ENCODE data around the gene UBAP1L. TPM values are rescaled to one million over a fixed set of nuclear protein-coding genes. Genes with fewer than 3 reads are reported as not detected.
A peak's percentile ranks its signal among the peaks of the same experiment; 100 is the strongest.

UBAP1L gene
- total RNA-seq, 1 donor from 2014 or later, result 6.0 TPM

DNA sequence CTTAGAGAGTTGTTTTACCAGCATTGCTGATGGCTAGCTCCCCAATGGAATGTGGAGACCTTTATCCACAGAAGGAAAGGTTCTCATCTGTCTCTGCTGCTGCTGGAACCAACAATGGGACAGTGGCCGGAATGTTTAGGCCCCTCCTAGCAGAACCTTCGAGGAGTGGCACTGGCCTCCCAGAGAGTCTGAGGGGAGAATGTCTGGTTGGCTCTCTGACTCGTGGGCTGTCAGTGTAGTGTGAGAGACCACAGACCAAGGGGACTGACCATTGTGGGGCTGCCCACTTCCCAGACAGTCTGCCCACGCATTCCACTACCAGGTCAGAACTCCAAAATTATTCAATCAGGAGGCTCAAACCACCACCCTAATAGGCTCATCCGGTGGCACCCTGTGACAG, 52.3 kb downstream of the UBAP1L start:
- H3K9me3 Mint-ChIP-seq, result no peaks in the 10 kb centered on the region
- no peak overlapping the region for H3K27ac Mint-ChIP-seq

DNA sequence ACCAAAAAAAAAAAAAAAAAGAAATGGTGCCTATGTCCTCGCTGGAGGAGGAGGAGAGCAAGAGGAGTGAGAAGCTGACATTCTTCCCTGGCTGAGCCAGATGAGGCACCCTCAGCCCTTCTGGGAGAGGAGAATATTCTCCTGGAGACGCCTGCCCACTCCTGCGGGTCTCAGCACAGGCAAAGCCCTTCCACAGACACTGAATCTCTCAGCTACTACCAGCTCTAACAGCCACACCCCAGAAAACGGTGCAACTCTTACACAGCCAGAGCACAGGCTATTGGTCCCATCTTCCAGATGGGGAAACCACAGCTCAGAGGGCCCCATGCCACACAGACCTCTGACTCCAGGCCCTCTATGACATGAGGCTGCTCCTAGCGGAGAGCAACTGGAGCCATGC, 52.9 kb downstream of the UBAP1L start:
- intact Hi-C loops (cut with micrococcal nuclease), result no loop called here
- Mint-ChIP-seq H3K9me3 (no peaks in the 10 kb centered on the region), H3K4me3 (ENCODE audit: low read depth) (no peak overlapping the region), H3K36me3 (ENCODE audit: low read depth) (no peaks in the 10 kb centered on the region), H3K4me1 (ENCODE audit: low read depth) (no peaks in the 10 kb centered on the region), H3K27me3 (ENCODE audit: low read depth) (peaks cover 30% of the 10 kb centered on the region), H3K27ac (no peak overlapping the region)
- DNase-seq (ENCODE audit: low spot score), result no peak

More for the DNA sequence above, 52.3 kb downstream of the UBAP1L start:
- Mint-ChIP-seq H3K36me3 (ENCODE audit: low read depth) (no peaks in the 10 kb centered on the region), H3K27me3 (ENCODE audit: low read depth) (peaks cover 34% of the 10 kb centered on the region), H3K4me1 (ENCODE audit: low read depth) (peaks cover 2% of the 10 kb centered on the region), H3K4me3 (ENCODE audit: low read depth) (no peak overlapping the region)
- intact Hi-C loops (cut with micrococcal nuclease), result no loop called here
- no peak for DNase-seq (ENCODE audit: low spot score)

DNA sequence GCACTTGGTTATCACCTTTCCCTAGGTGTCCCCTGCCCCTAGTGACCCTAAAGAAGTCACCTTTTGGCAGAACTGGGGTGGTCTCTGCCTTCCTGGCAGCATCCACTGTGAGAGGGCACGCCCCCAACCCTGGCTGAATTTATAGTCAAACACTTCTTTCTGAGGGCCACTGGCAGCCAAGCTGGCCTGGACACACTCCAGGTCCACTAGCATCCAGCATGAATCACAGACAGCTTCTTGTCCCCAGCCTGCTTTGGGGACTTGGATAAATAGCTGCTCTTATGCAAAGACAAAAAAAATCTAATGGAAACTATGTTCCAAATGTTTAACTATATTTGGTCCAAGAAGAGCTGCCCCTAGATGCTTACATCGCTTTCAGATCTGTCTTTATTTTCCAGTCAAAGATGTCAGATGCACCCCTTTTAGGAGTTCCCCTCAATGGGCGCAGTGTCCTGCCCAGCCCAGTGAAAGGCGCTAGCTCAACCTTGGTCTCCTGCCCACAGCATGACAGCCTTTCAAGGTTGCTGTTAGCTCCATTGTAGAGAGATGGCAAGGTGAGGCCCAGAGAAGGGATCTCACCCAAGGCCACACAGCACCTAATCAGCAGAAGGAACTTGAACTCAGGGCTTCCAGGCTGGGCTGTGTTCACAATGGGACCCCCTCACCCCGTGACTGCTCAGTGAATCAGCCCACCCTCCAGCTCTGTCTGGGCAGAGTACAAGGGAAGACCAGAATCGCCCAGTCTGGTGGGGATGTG, 54.2 kb downstream of the UBAP1L start:
- H3K36me3 Mint-ChIP-seq (ENCODE audit: low read depth), result no peaks in the 10 kb centered on the region
- peaks cover under 1% of the 10 kb centered on the region for H3K4me1 Mint-ChIP-seq (ENCODE audit: low read depth)
- intact Hi-C loops (cut with micrococcal nuclease), result no loop called here
- no peak for DNase-seq (ENCODE audit: low spot score)
- H3K4me3 Mint-ChIP-seq (ENCODE audit: low read depth), result no peak overlapping the region
- no peaks in the 10 kb centered on the region for H3K9me3 Mint-ChIP-seq
- peaks cover 18% of the 10 kb centered on the region for H3K27me3 Mint-ChIP-seq (ENCODE audit: low read depth)
- H3K27ac Mint-ChIP-seq, result no peak overlapping the region

DNA sequence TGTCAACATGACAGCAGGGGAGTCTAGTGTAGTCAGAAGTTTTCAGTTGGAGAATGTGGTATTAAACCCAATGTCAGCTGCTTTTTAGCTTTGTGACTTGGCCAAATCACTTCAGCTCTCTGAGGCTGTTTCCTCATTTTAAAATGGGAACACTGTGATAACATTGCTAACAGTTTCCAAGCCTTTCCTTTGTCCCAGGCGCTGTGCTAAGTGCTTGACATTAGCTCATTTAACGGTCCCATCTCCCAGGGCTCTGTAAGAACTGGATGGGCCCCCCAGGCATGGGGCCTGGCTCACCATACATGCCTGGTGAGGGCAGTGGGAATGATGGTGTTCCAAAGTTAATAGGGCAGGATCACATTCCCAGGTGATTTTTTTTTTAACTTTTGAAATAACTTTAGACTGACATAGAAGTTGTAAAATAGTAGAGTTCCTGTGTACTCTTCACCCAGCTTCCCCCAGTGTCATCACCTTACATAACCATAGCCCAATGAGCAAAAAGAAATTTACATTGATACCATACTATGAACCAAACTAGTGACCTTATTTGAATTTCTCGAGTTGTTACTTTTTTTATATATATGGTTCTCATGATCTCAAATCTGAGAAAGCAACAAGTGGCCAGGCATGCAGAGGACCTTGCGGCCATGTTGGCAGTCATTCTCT, 54.9 kb downstream of the UBAP1L start:
- H3K4me3 Mint-ChIP-seq (ENCODE audit: low read depth), result no peak overlapping the region
- H3K4me1 Mint-ChIP-seq (ENCODE audit: low read depth), result peaks cover 7% of the 10 kb centered on the region
- no peaks in the 10 kb centered on the region for H3K36me3 Mint-ChIP-seq (ENCODE audit: low read depth)
- no peak overlapping the region for H3K27ac Mint-ChIP-seq
- H3K27me3 Mint-ChIP-seq (ENCODE audit: low read depth), result peaks cover 10% of the 10 kb centered on the region
- no peak for DNase-seq (ENCODE audit: low spot score)
- H3K9me3 Mint-ChIP-seq, result no peaks in the 10 kb centered on the region
- intact Hi-C loops (cut with micrococcal nuclease), result loop anchor here (10.0 kb wide), 1 partner anchor 325 kb away; no protein-coding TSS in a partner anchor

DNA sequence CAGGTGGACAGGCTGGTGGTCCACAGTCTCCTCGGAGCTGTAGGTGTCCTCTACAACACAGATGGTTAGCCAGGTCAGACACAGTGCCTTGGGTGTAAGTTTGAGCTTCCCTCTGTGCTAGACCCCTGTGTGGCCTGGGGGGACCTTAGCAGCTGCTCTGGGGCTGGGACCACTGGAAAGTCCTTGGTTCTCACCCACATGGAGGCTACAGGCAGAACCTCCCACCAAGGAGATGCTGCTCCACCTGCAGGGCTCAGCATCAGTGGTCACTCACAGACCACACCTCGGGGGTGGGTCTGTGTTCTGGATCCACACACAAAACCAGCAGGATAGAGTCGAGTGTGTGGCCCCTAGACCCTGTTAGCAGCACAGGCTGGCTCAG, 55.6 kb downstream of the UBAP1L start:
- Mint-ChIP-seq H3K36me3 (ENCODE audit: low read depth) (no peaks in the 10 kb centered on the region), H3K27ac (no peak overlapping the region), H3K4me1 (ENCODE audit: low read depth) (peaks cover 7% of the 10 kb centered on the region), H3K4me3 (ENCODE audit: low read depth) (no peak overlapping the region), H3K9me3 (no peaks in the 10 kb centered on the region), H3K27me3 (ENCODE audit: low read depth) (peaks cover 8% of the 10 kb centered on the region)
- intact Hi-C loops (cut with micrococcal nuclease), result loop anchor here (10.0 kb wide), 1 partner anchor 325 kb away; no protein-coding TSS in a partner anchor
- no peak for DNase-seq (ENCODE audit: low spot score)

DNA sequence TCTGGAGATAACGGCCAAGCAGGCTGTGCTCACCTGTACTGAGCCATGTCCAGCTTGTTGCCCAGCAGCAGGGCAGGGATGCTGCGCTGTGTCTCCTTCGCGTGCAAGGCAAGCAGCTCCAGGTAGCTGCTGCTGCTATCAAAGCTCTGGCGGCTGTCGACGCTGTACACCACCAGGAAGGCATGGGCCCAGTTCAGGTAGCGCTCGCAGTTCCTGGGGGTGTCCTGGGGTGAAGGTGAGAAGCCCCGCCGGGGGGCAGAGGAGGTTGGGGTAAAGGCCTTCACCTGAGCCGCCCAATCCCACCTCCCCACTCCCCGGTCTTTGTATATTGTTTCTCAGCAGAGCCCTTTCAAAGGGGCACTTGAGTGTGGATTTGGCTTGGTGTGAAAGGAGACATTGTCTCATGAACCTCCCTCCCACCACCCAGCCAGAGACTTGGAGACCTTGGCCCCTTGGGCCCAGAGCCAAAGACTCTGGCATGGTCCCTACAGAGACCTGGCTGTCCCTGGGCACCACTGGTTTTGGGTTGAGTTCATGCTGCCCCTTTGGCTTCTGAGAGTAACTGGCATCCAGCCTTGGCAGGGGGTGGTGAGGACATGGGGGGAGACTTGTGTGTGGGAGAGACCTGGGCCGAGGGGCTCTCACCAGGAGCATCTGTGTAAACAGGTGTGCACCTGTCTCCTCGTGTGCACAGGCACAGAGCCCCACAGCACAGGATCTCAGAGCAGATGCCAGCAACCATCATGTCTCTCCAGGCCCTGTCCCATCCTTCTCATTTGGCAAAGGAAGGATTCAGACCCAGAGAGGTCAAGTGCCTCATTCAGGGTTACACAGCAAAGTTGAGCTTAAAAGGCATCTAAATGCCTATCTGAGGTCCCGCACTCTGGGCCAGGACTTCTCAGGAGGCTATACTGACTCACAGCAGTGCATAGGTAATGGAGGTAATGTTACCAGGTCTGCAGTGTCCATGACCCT, 56.3 kb downstream of the UBAP1L start:
- DNase-seq (ENCODE audit: low spot score), result no peak
- Mint-ChIP-seq H3K9me3 (no peaks in the 10 kb centered on the region), H3K27me3 (ENCODE audit: low read depth) (peaks cover 5% of the 10 kb centered on the region), H3K4me3 (ENCODE audit: low read depth) (no peak overlapping the region), H3K4me1 (ENCODE audit: low read depth) (peaks cover 7% of the 10 kb centered on the region), H3K27ac (no peak overlapping the region), H3K36me3 (ENCODE audit: low read depth) (no peaks in the 10 kb centered on the region)
- intact Hi-C loops (cut with micrococcal nuclease), result loop anchor here (10.0 kb wide), 1 partner anchor 326 kb away; no protein-coding TSS in a partner anchor

DNA sequence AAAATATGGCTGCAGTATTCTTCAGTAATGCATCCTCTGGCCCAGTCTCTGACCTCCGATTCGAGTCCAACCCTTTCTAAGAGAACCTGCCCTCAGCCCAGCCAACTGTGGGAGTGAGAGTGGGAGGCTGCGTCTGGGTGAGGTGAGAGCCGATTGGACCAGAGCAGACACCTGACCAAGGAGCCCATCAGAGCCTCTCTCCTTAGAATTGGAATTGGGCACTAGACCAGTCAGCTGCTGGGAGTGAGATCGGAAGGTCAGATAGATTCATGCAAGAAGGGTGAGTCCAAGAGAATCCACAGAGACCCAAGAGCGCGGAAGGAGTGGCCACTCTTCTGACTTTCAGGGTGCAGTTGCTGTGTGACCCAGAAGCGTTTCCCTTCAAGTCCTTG, 57.5 kb downstream of the UBAP1L start:
- no peaks in the 10 kb centered on the region for H3K36me3 Mint-ChIP-seq (ENCODE audit: low read depth)
- intact Hi-C loops (cut with micrococcal nuclease), result loop anchor here (10.0 kb wide), 1 partner anchor 327 kb away; no protein-coding TSS in a partner anchor
- H3K27ac Mint-ChIP-seq, result no peak overlapping the region
- H3K27me3 Mint-ChIP-seq (ENCODE audit: low read depth), result no peaks in the 10 kb centered on the region
- peaks cover 7% of the 10 kb centered on the region for H3K4me1 Mint-ChIP-seq (ENCODE audit: low read depth)
- DNase-seq (ENCODE audit: low spot score), result no peak
- H3K4me3 Mint-ChIP-seq (ENCODE audit: low read depth), result no peak overlapping the region
- H3K9me3 Mint-ChIP-seq, result no peaks in the 10 kb centered on the region

DNA sequence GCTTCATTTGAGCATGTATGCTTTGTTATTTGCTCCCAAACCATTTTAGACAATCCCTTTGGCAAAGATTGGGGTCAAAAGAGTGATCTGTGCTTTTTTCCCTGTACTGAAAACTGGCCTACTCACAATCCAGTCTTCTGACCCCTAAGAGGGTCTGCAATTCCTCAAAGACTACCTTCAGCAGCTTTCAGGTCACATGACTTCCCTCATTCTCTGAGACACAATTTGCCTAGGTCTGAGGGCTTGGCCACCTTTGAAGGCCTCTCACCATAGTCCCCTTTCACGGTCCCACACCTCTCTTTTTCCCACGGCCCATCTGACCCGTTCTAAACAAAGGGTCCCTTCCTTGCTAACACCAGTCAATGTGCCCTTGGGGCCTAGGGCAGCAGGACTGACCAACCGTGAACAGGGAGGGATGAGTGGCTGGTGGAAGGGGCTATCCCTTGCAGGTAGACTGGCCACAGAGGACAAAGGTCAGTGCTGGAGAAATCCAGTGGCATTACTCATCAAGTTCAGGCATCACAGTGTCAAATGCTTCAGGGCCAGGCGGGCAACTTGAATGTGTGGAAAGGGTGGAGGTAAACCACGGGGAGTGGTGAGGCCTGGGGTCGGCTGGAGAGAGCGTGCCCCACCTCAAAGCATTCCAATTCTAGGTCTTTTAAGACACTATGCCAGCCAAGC, 58.0 kb downstream of the UBAP1L start:
- H3K4me3 Mint-ChIP-seq (ENCODE audit: low read depth), result no peak overlapping the region
- no peaks in the 10 kb centered on the region for H3K36me3 Mint-ChIP-seq (ENCODE audit: low read depth)
- no peaks in the 10 kb centered on the region for H3K9me3 Mint-ChIP-seq
- DNase-seq (ENCODE audit: low spot score), result no peak
- H3K27ac Mint-ChIP-seq, result no peak overlapping the region
- peaks cover 7% of the 10 kb centered on the region for H3K4me1 Mint-ChIP-seq (ENCODE audit: low read depth)
- no peaks in the 10 kb centered on the region for H3K27me3 Mint-ChIP-seq (ENCODE audit: low read depth)
- intact Hi-C loops (cut with micrococcal nuclease), result loop anchor here (10.0 kb wide), 1 partner anchor 328 kb away; no protein-coding TSS in a partner anchor

DNA sequence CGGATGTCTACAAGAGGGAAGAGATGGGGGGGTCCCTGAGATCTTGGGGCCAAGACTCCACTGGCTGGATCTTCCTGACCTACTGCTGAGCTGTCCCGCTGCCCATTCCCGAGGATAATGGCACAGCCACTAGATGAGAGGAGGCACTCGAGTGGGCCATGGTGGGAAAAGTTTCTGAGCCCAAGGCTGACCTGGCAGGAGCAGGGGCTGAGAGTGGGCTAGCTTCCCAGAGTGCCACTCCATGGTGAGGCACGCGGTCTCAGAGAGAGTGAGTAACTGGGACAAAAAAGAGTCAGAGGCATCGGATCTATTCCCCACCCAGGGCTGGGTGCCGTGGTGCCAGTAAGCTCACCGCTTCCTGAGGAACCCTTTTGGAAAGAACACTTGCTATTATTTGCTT, 58.9 kb downstream of the UBAP1L start:
- DNase-seq (ENCODE audit: low spot score), result no peak
- intact Hi-C loops (cut with micrococcal nuclease), result loop anchor here (10.0 kb wide), 1 partner anchor 329 kb away; no protein-coding TSS in a partner anchor
- Mint-ChIP-seq H3K27me3 (ENCODE audit: low read depth) (no peaks in the 10 kb centered on the region), H3K36me3 (ENCODE audit: low read depth) (no peaks in the 10 kb centered on the region), H3K9me3 (no peaks in the 10 kb centered on the region), H3K4me1 (ENCODE audit: low read depth) (peaks cover 7% of the 10 kb centered on the region), H3K4me3 (ENCODE audit: low read depth) (no peak overlapping the region), H3K27ac (no peak overlapping the region)

DNA sequence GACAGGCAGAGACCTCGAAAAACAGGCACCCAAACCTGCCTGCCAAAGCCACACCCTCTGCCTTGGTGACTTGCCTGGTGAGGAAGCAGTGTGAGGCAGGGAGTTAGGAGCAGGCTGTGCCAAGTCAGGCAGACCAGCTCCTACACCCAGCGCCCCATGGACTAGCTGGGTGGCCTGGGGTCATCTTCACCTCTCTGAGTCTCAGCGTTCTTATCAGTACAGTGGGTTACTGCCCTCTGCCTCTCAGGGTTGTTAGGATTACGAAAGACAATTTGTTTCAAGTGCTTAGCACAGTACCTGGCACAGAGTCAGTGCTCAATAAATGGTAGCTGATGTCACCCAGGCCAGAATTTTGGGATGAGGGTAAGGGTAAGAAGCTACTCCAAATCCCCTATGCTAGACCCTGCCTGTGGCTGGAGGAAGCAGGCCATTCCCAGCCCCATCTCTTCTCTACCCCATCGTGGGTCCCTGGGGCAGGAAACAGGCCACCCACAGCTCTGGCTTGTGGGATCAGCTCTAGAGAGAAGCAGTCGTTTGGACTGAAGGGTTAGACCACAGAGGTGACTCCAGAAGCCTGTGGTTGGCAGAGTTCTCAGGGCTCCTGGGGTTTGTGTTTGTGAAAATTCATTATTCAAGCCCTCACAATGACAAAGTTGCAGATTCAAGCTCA, 59.7 kb downstream of the UBAP1L start:
- H3K4me3 Mint-ChIP-seq (ENCODE audit: low read depth), result no peak overlapping the region
- intact Hi-C loops (cut with micrococcal nuclease), result loop anchor here (1.0 to 10.0 kb wide), 2 partner anchors 46 to 329 kb away; no protein-coding TSS in a partner anchor

DNA sequence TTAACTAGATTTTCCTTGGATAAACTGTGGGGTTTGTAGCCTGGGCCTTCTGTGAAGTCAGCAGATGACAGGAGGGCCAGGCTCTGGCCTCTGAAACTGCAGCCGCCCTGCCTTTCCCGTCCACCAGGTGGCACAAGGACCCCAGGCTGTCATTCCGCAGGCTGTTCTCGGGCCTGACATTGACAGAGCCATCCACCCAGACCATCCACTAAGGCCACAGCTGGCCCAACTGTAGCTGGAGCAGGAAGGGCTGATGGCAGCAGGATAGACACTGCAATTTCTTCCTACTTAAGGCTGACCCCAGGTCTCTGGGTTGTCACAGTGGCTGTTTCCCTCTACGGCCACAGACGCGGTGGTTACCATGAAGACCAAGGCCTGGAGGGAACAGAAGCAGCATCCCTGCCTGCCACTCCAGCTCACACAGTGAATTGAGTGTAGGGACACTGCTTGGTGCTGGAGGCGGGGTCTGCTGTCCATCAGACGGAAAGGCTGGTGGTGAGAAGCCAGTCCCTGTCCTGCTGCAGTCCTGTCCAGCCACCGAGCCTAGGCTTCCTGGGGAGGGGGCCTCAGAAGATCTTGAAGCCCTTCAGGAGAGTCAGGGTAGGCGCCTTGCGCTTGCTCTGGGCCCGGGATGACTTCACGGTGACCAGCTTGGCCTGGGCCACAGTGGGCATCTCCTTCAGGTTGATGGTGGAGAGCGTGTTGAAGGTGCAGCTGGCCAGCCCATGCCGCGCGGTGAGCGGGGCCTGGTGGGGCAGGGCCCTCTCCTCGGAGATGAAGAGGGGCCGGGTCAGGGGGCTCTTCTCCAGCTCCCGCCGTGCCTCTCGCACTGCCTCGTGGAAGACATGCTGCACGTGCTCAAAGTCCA, 60.4 kb downstream of the UBAP1L start:
- no peaks in the 10 kb centered on the region for H3K9me3 Mint-ChIP-seq
- H3K27ac Mint-ChIP-seq, result no peak overlapping the region
- no peak overlapping the region for H3K4me3 Mint-ChIP-seq (ENCODE audit: low read depth)
- no peaks in the 10 kb centered on the region for H3K36me3 Mint-ChIP-seq (ENCODE audit: low read depth)
- intact Hi-C loops (cut with micrococcal nuclease), result loop anchor here (1.0 to 10.0 kb wide), 4 partner anchors 24 to 330 kb away; partner anchors contain the start of gene RNU5A-1
- peak; percentile 46 for DNase-seq (ENCODE audit: low spot score)
- H3K27me3 Mint-ChIP-seq (ENCODE audit: low read depth), result peaks cover 3% of the 10 kb centered on the region
- peaks cover 14% of the 10 kb centered on the region for H3K4me1 Mint-ChIP-seq (ENCODE audit: low read depth)

More for the DNA sequence above, 59.7 kb downstream of the UBAP1L start:
- no peak overlapping the region for H3K27ac Mint-ChIP-seq
- H3K4me1 Mint-ChIP-seq (ENCODE audit: low read depth), result peaks cover 8% of the 10 kb centered on the region
- no peaks in the 10 kb centered on the region for H3K36me3 Mint-ChIP-seq (ENCODE audit: low read depth)
- no peak for DNase-seq (ENCODE audit: low spot score)
- no peaks in the 10 kb centered on the region for H3K9me3 Mint-ChIP-seq
- H3K27me3 Mint-ChIP-seq (ENCODE audit: low read depth), result peaks cover under 1% of the 10 kb centered on the region

Data from activated T-helper 2 cell treated with anti-CD3 and anti-CD28 coated beads, Interferon-gamma antibody, Interleukin-2, Interleukin-4, amounts not matched to agents 10 μg/mL and 5 μg/mL and 100 μg/mL, durations not matched to agents 14 hours and 24 hours and 36 hours (primary cell).